ENCODE data around the gene MYO1H.

DNA sequence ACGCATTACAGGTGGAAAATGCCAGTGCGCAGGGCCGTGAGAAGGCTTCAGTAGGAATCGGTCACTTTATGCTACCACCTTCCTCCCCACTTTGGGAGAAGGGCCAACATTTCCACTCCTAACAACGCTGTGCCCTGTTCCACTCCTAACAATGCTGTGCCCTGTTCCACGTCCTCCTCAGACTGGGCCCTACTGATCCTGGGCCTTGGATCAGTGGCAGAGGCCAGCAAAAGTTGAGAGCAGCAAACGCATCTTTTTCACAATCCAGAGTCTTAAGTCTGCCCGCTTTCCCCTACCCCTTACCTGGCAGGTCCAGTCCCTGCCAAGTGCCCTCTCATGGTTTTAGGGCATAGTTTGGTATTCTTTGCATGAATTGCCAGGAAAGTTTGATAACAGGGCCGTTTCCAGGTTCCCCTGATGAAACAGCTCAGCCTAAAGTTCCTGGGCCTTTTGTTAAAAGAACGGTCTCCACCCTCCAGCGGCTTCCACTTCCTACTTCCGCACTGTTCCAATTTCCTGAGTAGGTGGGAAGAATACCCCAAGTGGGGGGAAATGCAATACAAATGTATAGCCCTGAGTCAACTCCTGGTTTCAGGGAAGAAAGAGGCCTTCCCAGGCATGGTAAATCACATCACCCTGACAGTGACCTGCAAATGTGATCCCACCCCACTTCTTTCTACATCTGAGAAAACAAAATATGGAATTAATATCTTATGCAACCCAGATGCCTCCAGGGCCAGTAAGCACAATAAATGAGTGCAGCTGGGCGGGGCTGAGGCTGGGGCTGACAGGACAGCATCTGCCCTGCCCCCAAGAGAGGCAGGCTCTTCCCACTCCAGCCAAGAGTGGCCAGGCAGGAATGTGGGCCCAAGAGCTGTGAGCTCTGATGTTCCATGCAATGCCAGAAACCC lies 114.4 kb downstream of the MYO1H start:
- TF ChIP-seq CTCF (conservative IDR thresholded peaks at IDR 0.05; ENCODE audit: low read length) (no peak), EZH2phosphoT487 (IDR thresholded peaks at IDR 0.05; ENCODE audit: borderline replicate concordance, low read depth, low read length) (no peak)

Data from OCI-LY7 (cell line).